GM12872 (cell line): ENCODE data around the gene KPNA5.

Source experiments
- CTCF ChIP-seq: IDR thresholded peaks from 3 replicates; pipeline ENCODE4 v1.5.1; 2011; ENCODE audit warnings: low read depth, mild to moderate bottlenecking, low read length, moderate library complexity; ENCODE audit not compliant: insufficient read depth

The KPNA5 gene

DNA sequence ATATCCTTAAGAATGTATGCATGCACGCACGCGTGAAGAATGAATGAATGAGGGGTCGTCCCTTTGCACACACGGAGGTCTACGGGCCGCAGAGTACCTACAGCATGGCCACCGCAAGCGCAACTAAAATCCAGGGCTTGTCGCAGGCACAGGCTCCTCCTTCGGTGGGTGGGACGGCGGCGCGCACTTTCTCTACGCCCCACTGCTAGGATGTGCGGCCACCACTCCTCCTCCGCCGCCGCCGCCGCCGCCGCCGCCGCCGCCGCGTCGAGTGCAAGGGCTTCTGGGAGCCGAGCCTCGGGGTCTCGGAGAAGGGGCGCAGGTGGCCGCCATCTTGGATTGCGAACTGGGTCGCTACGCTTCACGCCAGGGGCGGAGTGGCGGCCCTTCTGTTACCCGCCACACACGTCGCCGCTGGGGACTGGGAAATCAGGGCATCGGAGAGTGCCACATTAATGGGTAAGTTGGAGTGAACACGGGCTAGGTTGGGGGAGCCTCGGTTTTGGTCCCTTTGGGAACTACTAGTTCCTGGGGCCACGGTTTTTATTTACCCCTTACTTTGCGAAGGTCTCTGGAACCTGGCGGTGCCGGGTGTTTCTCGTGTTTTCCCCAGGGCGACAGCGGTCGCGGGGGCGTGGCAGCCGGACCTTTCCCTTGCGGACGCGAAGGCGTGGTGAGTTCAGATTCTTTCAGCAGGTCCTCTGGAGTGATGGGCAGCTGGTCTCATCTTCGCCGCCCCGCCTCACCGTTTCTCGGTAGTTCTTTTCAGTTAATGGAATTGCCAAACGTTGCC is at the start of gene KPNA5:
TSS of gene KPNA5 (plus strand) at position 332 of the 793 bp plus-strand sequence. CDS start at position 456, 124 bp downstream.
- TF ChIP-seq CTCF, result no peak

GRCh38 chr6:116631379-116631990 is 49.5 kb upstream of the KPNA5 start:
- TF ChIP-seq CTCF, result no peak

GRCh38 chr6:116633685-116634084 is 47.3 kb upstream of the KPNA5 start:
- peak; percentile 65 for TF ChIP-seq CTCF

- TF ChIP-seq CTCF, result no peak
These were observed 32.9 kb upstream of the KPNA5 start for GRCh38 chr6:116648156-116648555.

- TF ChIP-seq CTCF, result no peak
These were observed 31.9 kb upstream of the KPNA5 start for GRCh38 chr6:116649129-116649528.

GRCh38 chr6:116651916-116652315 is 29.1 kb upstream of the KPNA5 start:
- TF ChIP-seq CTCF, result no peak

- TF ChIP-seq CTCF, result no peak
These were observed 19.4 kb upstream of the KPNA5 start for GRCh38 chr6:116661594-116661993.
